ENCODE results near the gene ITSN1. TPM values are rescaled to one million over a fixed set of nuclear protein-coding genes. Genes with fewer than 3 reads are reported as not detected.

The ITSN1 gene
- total RNA-seq, 1 experiment from 2014 or later: 42.6 TPM

GRCh38 chr21:33734291-33734690 is 92.0 kb downstream of the ITSN1 start:
- TF ChIP-seq, protein P1, sequence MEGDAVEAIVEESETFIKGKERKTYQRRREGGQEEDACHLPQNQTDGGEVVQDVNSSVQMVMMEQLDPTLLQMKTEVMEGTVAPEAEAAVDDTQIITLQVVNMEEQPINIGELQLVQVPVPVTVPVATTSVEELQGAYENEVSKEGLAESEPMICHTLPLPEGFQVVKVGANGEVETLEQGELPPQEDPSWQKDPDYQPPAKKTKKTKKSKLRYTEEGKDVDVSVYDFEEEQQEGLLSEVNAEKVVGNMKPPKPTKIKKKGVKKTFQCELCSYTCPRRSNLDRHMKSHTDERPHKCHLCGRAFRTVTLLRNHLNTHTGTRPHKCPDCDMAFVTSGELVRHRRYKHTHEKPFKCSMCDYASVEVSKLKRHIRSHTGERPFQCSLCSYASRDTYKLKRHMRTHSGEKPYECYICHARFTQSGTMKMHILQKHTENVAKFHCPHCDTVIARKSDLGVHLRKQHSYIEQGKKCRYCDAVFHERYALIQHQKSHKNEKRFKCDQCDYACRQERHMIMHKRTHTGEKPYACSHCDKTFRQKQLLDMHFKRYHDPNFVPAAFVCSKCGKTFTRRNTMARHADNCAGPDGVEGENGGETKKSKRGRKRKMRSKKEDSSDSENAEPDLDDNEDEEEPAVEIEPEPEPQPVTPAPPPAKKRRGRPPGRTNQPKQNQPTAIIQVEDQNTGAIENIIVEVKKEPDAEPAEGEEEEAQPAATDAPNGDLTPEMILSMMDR (IDR thresholded peaks at IDR 0.05; ENCODE audit: unreplicated experiment): no peak
- no peak overlapping the region for H3K27ac Mint-ChIP-seq (ENCODE audit: low read depth, unreplicated experiment)
- no peak overlapping the region for H3K4me3 Mint-ChIP-seq (ENCODE audit: unreplicated experiment)
- DNase-seq (ENCODE audit: unreplicated experiment): no peak
- H3K27me3 Mint-ChIP-seq (ENCODE audit: insufficient read depth, unreplicated experiment): no peaks in the 10 kb centered on the region
- H3K9me3 Mint-ChIP-seq (ENCODE audit: unreplicated experiment): no peaks in the 10 kb centered on the region
- POLR2A ChIA-PET: interaction anchor here (1.2 kb wide), 1 partner anchor 31 kb away, joined by 3 read pairs; no protein-coding TSS in a partner anchor
- H3K36me3 Mint-ChIP-seq (ENCODE audit: insufficient read depth, unreplicated experiment): peaks cover 37% of the 10 kb centered on the region
- H3K4me1 Mint-ChIP-seq (ENCODE audit: insufficient read depth, unreplicated experiment): no peaks in the 10 kb centered on the region
- intact Hi-C loops (cut with micrococcal nuclease): no loop called here
- BruUV-seq (replicated peaks): no TSS peak
- CTCF ChIA-PET: interaction anchor here (1.0 kb wide), 1 partner anchor 11 kb away, joined by 3 read pairs; no protein-coding TSS in a partner anchor

DNA sequence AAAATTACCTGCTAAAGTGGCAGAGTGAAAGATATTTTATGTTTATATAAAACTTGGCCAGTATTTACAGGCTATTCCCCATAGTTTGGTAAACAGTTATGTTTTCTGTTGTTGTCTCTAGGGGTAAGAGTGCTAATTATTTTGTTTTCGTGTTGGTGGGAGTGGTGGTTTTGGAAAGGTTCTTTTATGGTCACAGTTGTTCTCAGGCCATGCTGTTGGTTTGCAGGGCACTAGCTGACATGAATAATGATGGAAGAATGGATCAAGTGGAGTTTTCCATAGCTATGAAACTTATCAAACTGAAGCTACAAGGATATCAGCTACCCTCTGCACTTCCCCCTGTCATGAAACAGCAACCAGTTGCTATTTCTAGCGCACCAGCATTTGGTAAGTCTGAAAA is 92.5 kb downstream of the ITSN1 start:
- no peaks in the 10 kb centered on the region for H3K4me1 Mint-ChIP-seq (ENCODE audit: insufficient read depth, unreplicated experiment)
- H3K27ac Mint-ChIP-seq (ENCODE audit: low read depth, unreplicated experiment): no peak overlapping the region
- H3K9me3 Mint-ChIP-seq (ENCODE audit: unreplicated experiment): no peaks in the 10 kb centered on the region
- ChIA-PET POLR2A (interaction anchor here (1.2 kb wide), 1 partner anchor 32 kb away, joined by 3 read pairs; no protein-coding TSS in a partner anchor), CTCF (no interaction called here)
- no peaks in the 10 kb centered on the region for H3K27me3 Mint-ChIP-seq (ENCODE audit: insufficient read depth, unreplicated experiment)
- intact Hi-C loops (cut with micrococcal nuclease): no loop called here
- BruUV-seq (replicated peaks): no TSS peak
- no peak overlapping the region for H3K4me3 Mint-ChIP-seq (ENCODE audit: unreplicated experiment)
- H3K36me3 Mint-ChIP-seq (ENCODE audit: insufficient read depth, unreplicated experiment): peaks cover 37% of the 10 kb centered on the region
- TF ChIP-seq, protein P1 (IDR thresholded peaks at IDR 0.05; ENCODE audit: unreplicated experiment): no peak
- no peak for DNase-seq (ENCODE audit: unreplicated experiment)

GRCh38 chr21:33736569-33736968 is 94.3 kb downstream of the ITSN1 start:
- DNase-seq (ENCODE audit: unreplicated experiment): no peak
- TF ChIP-seq, protein P1 (IDR thresholded peaks at IDR 0.05; ENCODE audit: unreplicated experiment): no peak
- ChIA-PET POLR2A (interaction anchor here (0.5 to 1.6 kb wide), 4 partner anchors 9 to 481 kb away, joined by 3 to 4 read pairs (median 3); no protein-coding TSS in a partner anchor), CTCF (interaction anchor here (0.6 kb wide), 1 partner anchor 10 kb away, joined by 3 read pairs; no protein-coding TSS in a partner anchor)
- no peaks in the 10 kb centered on the region for H3K4me1 Mint-ChIP-seq (ENCODE audit: insufficient read depth, unreplicated experiment)
- no peaks in the 10 kb centered on the region for H3K27me3 Mint-ChIP-seq (ENCODE audit: insufficient read depth, unreplicated experiment)
- intact Hi-C loops (cut with micrococcal nuclease): no loop called here
- BruUV-seq (replicated peaks): no TSS peak
- H3K27ac Mint-ChIP-seq (ENCODE audit: low read depth, unreplicated experiment): no peak overlapping the region
- H3K36me3 Mint-ChIP-seq (ENCODE audit: insufficient read depth, unreplicated experiment): peaks cover 37% of the 10 kb centered on the region
- H3K9me3 Mint-ChIP-seq (ENCODE audit: unreplicated experiment): no peaks in the 10 kb centered on the region
- no peak overlapping the region for H3K4me3 Mint-ChIP-seq (ENCODE audit: unreplicated experiment)

DNA sequence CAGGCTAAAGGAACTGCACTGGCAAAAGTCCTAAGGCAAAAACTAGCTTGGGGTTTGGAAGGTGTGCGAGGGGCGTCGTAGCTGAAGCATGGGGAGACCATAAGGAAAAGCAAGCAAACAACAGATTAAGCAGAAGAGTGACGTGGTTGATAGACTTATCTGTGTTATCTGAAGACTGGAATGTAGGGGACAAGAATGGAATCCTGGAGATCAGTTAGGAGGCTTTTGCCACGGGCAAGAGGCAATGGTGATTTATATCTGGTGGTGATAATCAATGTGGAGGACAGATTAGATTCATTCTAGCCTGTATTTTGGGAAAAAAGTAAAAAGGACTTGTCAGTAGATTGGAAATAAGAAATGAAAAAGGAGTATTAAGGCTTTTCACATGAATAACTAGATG is 97.4 kb downstream of the ITSN1 start:
- intact Hi-C loops (cut with micrococcal nuclease): no loop called here
- peaks cover 6% of the 10 kb centered on the region for H3K9me3 Mint-ChIP-seq (ENCODE audit: unreplicated experiment)
- no peaks in the 10 kb centered on the region for H3K27me3 Mint-ChIP-seq (ENCODE audit: insufficient read depth, unreplicated experiment)
- H3K27ac Mint-ChIP-seq (ENCODE audit: low read depth, unreplicated experiment): no peak overlapping the region
- ChIA-PET POLR2A (no interaction called here), CTCF (interaction anchor here (0.5 to 1.0 kb wide), 3 partner anchors 11 to 58 kb away, joined by 3 to 4 read pairs (median 3); no protein-coding TSS in a partner anchor)
- no peak for DNase-seq (ENCODE audit: unreplicated experiment)
- no TSS peak for BruUV-seq (replicated peaks)
- TF ChIP-seq, protein P1 (IDR thresholded peaks at IDR 0.05; ENCODE audit: unreplicated experiment): no peak
- H3K36me3 Mint-ChIP-seq (ENCODE audit: insufficient read depth, unreplicated experiment): peaks cover 44% of the 10 kb centered on the region
- no peaks in the 10 kb centered on the region for H3K4me1 Mint-ChIP-seq (ENCODE audit: insufficient read depth, unreplicated experiment)
- no peak overlapping the region for H3K4me3 Mint-ChIP-seq (ENCODE audit: unreplicated experiment)

Measured in MCF 10A (cell line).